H9 (cell line): ENCODE data around the gene SNAI1. TPM values are rescaled to one million over a fixed set of nuclear protein-coding genes. Genes with fewer than 3 reads are reported as not detected.

Experiments used
- DNase-seq: peaks from one replicate; pipeline ENCODE4 v3.0.0-alpha.2; 2017
- H2AFZ ChIP-seq: one replicate; pipeline ENCODE4 v1.6.1; 2013; ENCODE audit warnings: mild to moderate bottlenecking, low read length, control low read depth, moderate library complexity
- H2AK5ac ChIP-seq: 2 replicates; pipeline ENCODE4 v1.6.1; 2013; ENCODE audit warnings: low read length, control low read depth, mixed read lengths; ENCODE audit not compliant: insufficient read length
- H2BK120ac ChIP-seq: one replicate; pipeline ENCODE4 v1.6.1; 2013; ENCODE audit warnings: low read depth, mild to moderate bottlenecking, low read length, control low read depth, inconsistent platforms; ENCODE audit not compliant: poor library complexity, severe bottlenecking
- H2BK12ac ChIP-seq: 2 replicates; pipeline ENCODE4 v1.6.1; 2013; ENCODE audit warnings: low read length, control low read depth, mixed read lengths, low read depth; ENCODE audit not compliant: insufficient read length
- H2BK15ac ChIP-seq: 2 replicates; pipeline ENCODE4 v1.6.1; 2013; ENCODE audit warnings: low read depth, low read length, control low read depth
- H2BK20ac ChIP-seq: one replicate; pipeline ENCODE4 v1.6.1; 2013; ENCODE audit warnings: low read depth, mild to moderate bottlenecking, low read length, control low read depth, inconsistent platforms; ENCODE audit not compliant: poor library complexity, severe bottlenecking
- H2BK5ac ChIP-seq: 2 replicates; pipeline ENCODE4 v1.6.1; 2013; ENCODE audit warnings: low read length, control low read depth, mixed read lengths; ENCODE audit not compliant: insufficient read length
- H3K14ac ChIP-seq: 2 replicates; pipeline ENCODE4 v1.6.1; 2013; ENCODE audit warnings: low read length, control low read depth; ENCODE audit not compliant: insufficient read depth
- H3K18ac ChIP-seq: 2 replicates; pipeline ENCODE4 v1.6.1; 2013; ENCODE audit warnings: low read depth, mild to moderate bottlenecking, mixed read lengths, low read length, control low read depth; ENCODE audit not compliant: insufficient read length
- H3K23ac ChIP-seq: 2 replicates; pipeline ENCODE4 v1.6.1; 2013; ENCODE audit warnings: low read length, control low read depth, mixed read lengths, low read depth; ENCODE audit not compliant: insufficient read length
- H3K23me2 ChIP-seq: 2 replicates; pipeline ENCODE4 v1.6.1; 2013; ENCODE audit warnings: low read depth, mild to moderate bottlenecking, mixed read lengths, low read length, control low read depth; ENCODE audit not compliant: insufficient read length, poor library complexity, severe bottlenecking
- H3K27ac ChIP-seq: 2 replicates; pipeline ENCODE4 v1.5.1; 2013; ENCODE audit warnings: low read length, control low read depth, mixed read lengths, low read depth; ENCODE audit not compliant: insufficient read length
- H3K27me3 ChIP-seq: 2 replicates; pipeline ENCODE4 v1.6.1; 2013; ENCODE audit warnings: low read length, control low read depth, inconsistent platforms; ENCODE audit not compliant: insufficient read depth
- H3K4ac ChIP-seq: 2 replicates; pipeline ENCODE4 v1.6.1; 2013; ENCODE audit warnings: low read depth, mild to moderate bottlenecking, control low read depth, inconsistent platforms, low read length, moderate library complexity
- H3K4me1 ChIP-seq: 2 replicates; pipeline ENCODE4 v1.6.1; 2013; ENCODE audit warnings: low read length, control low read depth, inconsistent platforms; ENCODE audit not compliant: insufficient read depth
- H3K4me2 ChIP-seq: 2 replicates; pipeline ENCODE4 v1.6.1; 2013; ENCODE audit warnings: low read length, control low read depth, mixed read lengths; ENCODE audit not compliant: insufficient read length, insufficient read depth
- H3K56ac ChIP-seq: 2 replicates; pipeline ENCODE4 v1.6.1; 2013; ENCODE audit warnings: low read depth, mild to moderate bottlenecking, mixed read lengths, low read length, control low read depth; ENCODE audit not compliant: insufficient read length
- H3K79me1 ChIP-seq: 2 replicates; pipeline ENCODE4 v1.6.1; 2013; ENCODE audit warnings: low read depth, mild to moderate bottlenecking, moderate library complexity, low read length, control low read depth, inconsistent platforms; ENCODE audit not compliant: insufficient read depth, poor library complexity, severe bottlenecking
- H3K79me2 ChIP-seq: 2 replicates; pipeline ENCODE4 v1.6.1; 2013; ENCODE audit warnings: low read length, control low read depth, inconsistent platforms; ENCODE audit not compliant: insufficient read depth
- H3K9ac ChIP-seq: 2 replicates; pipeline ENCODE4 v1.6.1; 2013; ENCODE audit warnings: low read length, control low read depth, mixed read lengths; ENCODE audit not compliant: insufficient read length; ENCODE audit errors: extremely low read depth
- H3K9me3 ChIP-seq: one replicate; pipeline ENCODE4 v1.6.1; 2013; ENCODE audit warnings: low read depth, low read length, inconsistent platforms; ENCODE audit not compliant: control insufficient read depth
- H3T11ph ChIP-seq: one replicate; pipeline ENCODE4 v1.6.1; 2013; ENCODE audit warnings: mild to moderate bottlenecking, low read length, control low read depth, inconsistent platforms
- H4K20me1 ChIP-seq: one replicate; pipeline ENCODE4 v1.6.1; 2013; ENCODE audit not compliant: control insufficient read depth, insufficient read length, insufficient read depth
- H4K5ac ChIP-seq: 2 replicates; pipeline ENCODE4 v1.6.1; 2013; ENCODE audit warnings: low read depth, mild to moderate bottlenecking, mixed read lengths, low read length, control low read depth; ENCODE audit not compliant: insufficient read length
- H4K8ac ChIP-seq: replicated peaks from 2 replicates; pipeline ENCODE4 v1.6.1; 2013; ENCODE audit warnings: low read length, control low read depth, mixed read lengths, low read depth; ENCODE audit not compliant: insufficient read length
- H4K91ac ChIP-seq: 2 replicates; pipeline ENCODE4 v1.6.1; 2013; ENCODE audit warnings: low read depth, mild to moderate bottlenecking, moderate library complexity, mixed read lengths, low read length, control low read depth; ENCODE audit not compliant: insufficient read length
- H3K27ac Mint-ChIP-seq, 3 experiments: 2 replicates in 2 of 3; 3 replicates in 1 of 3; pipeline ENCODE4 v1.8.0; 2020 to 2021; ENCODE audit warnings: mixed read lengths in 3 of 3, mild to moderate bottlenecking in 1 of 3, moderate library complexity in 1 of 3
- H3K27me3 Mint-ChIP-seq: 2 replicates; pipeline ENCODE4 v1.8.0; 2021; ENCODE audit warnings: low read depth, mild to moderate bottlenecking, moderate library complexity, mixed read lengths
- H3K36me3 Mint-ChIP-seq, 3 experiments: 2 replicates in 2 of 3; 3 replicates in 1 of 3; pipeline ENCODE4 v1.8.0; 2020 to 2021; ENCODE audit warnings: low read depth in 3 of 3, mixed read lengths in 3 of 3; ENCODE audit not compliant: insufficient read depth in 1 of 3
- H3K4me1 Mint-ChIP-seq, 2 experiments: 2 replicates each; pipeline ENCODE4 v1.8.0; 2020; ENCODE audit warnings: mixed read lengths in 2 of 2
- H3K4me3 Mint-ChIP-seq, 2 experiments: 2 replicates in 1 of 2; 3 replicates in 1 of 2; pipeline ENCODE4 v1.8.0; 2020 to 2021; ENCODE audit warnings: mild to moderate bottlenecking in 2 of 2, mixed read lengths in 2 of 2, moderate library complexity in 1 of 2
- H3K9me3 Mint-ChIP-seq, 2 experiments: 2 replicates in 1 of 2; 3 replicates in 1 of 2; pipeline ENCODE4 v1.8.0; 2020; ENCODE audit warnings: mild to moderate bottlenecking in 2 of 2, mixed read lengths in 2 of 2, moderate library complexity in 1 of 2
- WGBS: extraction: QIAGEN DNeasy Blood & Tissue Kit; methylation state at CpG from one replicate; pipeline ENCODE4 v1.1.7; 2013; ENCODE audit warnings: missing lambda C conversion rate, low lambda C conversion rate, mixed read lengths; ENCODE audit not compliant: insufficient read length; ENCODE audit errors: extremely low coverage; 5-methylcytosine and 5-hydroxymethylcytosine counted together
- total RNA-seq: library from RNA; stranded (reverse); gene quantifications from 2 replicates; pipeline ENCODE4 v1.2.1, GENCODE V29; 2021
- TF ChIP-seq, protein P1 (sequence below): fragments of 200-600 bp; sonication (generic); conservative IDR thresholded peaks from 3 replicates; pipeline ENCODE4 v1.8.0; 2021; ENCODE audit warnings: antibody characterized with exemption, mild to moderate bottlenecking

The SNAI1 gene
- total RNA-seq, 1 experiment from 2014 or later = 7.0 TPM

- Histone ChIP-seq H3K23me2 (no peaks in the 10 kb centered on the region), H3K9me3 (no peaks in the 10 kb centered on the region), H4K8ac (no peak overlapping the region), H2BK5ac (no peak overlapping the region), H3K4ac (no peak overlapping the region), H3K27me3 (no peaks in the 10 kb centered on the region), H3K9ac (no peak overlapping the region), H3K23ac (no peak overlapping the region), H3K4me2 (no peak overlapping the region), H2AK5ac (no peak overlapping the region), H4K91ac (no peak overlapping the region), H3K18ac (no peak overlapping the region), H3K4me1 (no peaks in the 10 kb centered on the region), H3K79me2 (no peaks in the 10 kb centered on the region), H2BK20ac (no peak overlapping the region), H4K5ac (no peak overlapping the region), H4K20me1 (no peaks in the 10 kb centered on the region), H3T11ph (no peak overlapping the region), H3K27ac (no peak overlapping the region), H3K56ac (no peak overlapping the region), H2BK12ac (no peak overlapping the region), H2AFZ (no peak overlapping the region), H3K14ac (no peak overlapping the region), H2BK120ac (no peak overlapping the region), H3K79me1 (no peaks in the 10 kb centered on the region), H2BK15ac (no peak overlapping the region)
- Mint-ChIP-seq H3K36me3 (no peaks in the 10 kb centered on the region), H3K9me3 (no peaks in the 10 kb centered on the region; a peak in 1 of 5 replicates), H3K27me3 (peaks cover 1% of the 10 kb centered on the region; the same call in 1 of the 2 replicates), H3K4me3 (no peak overlapping the region), H3K27ac (peak overlapping the region in 2 of 3 experiments; percentile 44 to 72; a peak in 4 of 7 replicates), H3K4me1 (peaks cover 20 to 39% of the 10 kb centered on the region in 2 experiments)
- WGBS = no CpG with 5 or more reads among the region's 9 CpGs
- DNase-seq = no peak
- TF ChIP-seq, protein P1, sequence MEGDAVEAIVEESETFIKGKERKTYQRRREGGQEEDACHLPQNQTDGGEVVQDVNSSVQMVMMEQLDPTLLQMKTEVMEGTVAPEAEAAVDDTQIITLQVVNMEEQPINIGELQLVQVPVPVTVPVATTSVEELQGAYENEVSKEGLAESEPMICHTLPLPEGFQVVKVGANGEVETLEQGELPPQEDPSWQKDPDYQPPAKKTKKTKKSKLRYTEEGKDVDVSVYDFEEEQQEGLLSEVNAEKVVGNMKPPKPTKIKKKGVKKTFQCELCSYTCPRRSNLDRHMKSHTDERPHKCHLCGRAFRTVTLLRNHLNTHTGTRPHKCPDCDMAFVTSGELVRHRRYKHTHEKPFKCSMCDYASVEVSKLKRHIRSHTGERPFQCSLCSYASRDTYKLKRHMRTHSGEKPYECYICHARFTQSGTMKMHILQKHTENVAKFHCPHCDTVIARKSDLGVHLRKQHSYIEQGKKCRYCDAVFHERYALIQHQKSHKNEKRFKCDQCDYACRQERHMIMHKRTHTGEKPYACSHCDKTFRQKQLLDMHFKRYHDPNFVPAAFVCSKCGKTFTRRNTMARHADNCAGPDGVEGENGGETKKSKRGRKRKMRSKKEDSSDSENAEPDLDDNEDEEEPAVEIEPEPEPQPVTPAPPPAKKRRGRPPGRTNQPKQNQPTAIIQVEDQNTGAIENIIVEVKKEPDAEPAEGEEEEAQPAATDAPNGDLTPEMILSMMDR = no peak
Observed at GRCh38 chr20:50034567-50035180, 51.9 kb downstream of the SNAI1 start.
